ENCODE results near the gene CYP2C18. TPM values are rescaled to one million over a fixed set of nuclear protein-coding genes. Genes with fewer than 3 reads are reported as not detected.
"Not testable (repeated sequence)": the region's sequence is repeated elsewhere in the genome, so short reads cannot be mapped to it uniquely, and the experiment has no call there.

Gene CYP2C18
- polyA plus RNA-seq, 2 of the 4 experiments (the other 2 are of a cell fraction), result 0.05 TPM

DNA sequence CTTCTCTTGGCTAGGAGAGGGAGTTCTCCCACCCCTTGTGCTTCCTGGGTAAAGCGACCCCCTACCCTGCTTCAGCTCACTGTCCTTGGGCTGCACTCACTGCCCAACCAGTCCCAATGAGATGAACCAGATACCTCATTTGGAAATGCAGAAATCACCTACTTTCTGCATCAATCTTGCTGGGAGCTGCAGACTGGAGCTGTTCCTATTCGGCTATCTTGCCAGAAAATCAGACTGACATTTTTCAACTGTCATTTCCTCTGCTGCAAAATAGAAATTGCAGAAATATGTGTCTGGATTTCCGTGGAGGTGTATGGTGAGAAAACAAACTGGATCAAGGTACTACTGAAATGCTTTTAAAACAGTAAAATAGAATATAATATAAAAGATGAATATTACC, 43.0 kb upstream of the CYP2C18 start (continued):
- TF ChIP-seq, protein P1, sequence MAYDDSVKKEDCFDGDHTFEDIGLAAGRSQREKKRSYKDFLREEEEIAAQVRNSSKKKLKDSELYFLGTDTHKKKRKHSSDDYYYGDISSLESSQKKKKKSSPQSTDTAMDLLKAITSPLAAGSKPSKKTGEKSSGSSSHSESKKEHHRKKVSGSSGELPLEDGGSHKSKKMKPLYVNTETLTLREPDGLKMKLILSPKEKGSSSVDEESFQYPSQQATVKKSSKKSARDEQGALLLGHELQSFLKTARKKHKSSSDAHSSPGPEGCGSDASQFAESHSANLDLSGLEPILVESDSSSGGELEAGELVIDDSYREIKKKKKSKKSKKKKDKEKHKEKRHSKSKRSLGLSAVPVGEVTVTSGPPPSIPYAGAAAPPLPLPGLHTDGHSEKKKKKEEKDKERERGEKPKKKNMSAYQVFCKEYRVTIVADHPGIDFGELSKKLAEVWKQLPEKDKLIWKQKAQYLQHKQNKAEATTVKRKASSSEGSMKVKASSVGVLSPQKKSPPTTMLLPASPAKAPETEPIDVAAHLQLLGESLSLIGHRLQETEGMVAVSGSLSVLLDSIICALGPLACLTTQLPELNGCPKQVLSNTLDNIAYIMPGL (CRISPR knock-in tag; IDR thresholded peaks at IDR 0.05; ENCODE audit: borderline replicate concordance), result no peak

DNA sequence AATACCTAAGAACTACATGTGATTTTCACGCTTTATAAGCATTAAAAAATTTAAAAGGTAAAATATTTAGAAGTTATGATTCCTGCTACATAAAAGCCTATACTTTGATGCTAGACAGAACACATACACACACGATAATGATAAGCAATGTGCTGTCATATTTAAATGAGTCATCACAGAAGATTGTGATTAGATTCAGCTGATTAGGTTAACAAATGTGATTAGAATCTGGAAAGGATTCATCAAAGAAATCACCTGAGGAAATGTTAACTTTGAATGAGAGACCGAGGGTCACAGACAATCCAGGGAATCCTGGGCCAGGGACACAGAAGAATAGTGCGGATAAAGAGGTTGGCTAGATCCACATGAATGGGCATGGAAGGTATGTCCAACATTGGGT, 42.0 kb upstream of the CYP2C18 start:
- Histone ChIP-seq H3K27ac (no peak overlapping the region), H3K4me3 (no peak overlapping the region), H3K4me2 (no peak overlapping the region), H3K9me3 (peaks cover 21% of the 10 kb centered on the region; the same call in 2 of the 3 replicates), H3K4me1 (peaks cover 7% of the 10 kb centered on the region; the same call in 1 of the 3 replicates)
- POLR2A ChIA-PET, result no interaction called here
- no peak for TF ChIP-seq GATA3 (IDR thresholded peaks at IDR 0.05; ENCODE audit: borderline replicate concordance)
- CTCF ChIA-PET, result interaction anchor here (1.8 kb wide), 1 partner anchor 13 kb away, joined by 7 read pairs; no protein-coding TSS in a partner anchor
- DNase-seq (ENCODE audit: low read depth in 1 of 2, low spot score in 1 of 2) (no peak), FAIRE-seq (no peak), ATAC-seq (no peak)
- WGBS (ENCODE audit: missing lambda C conversion rate), result 77% methylated on average over 4 of the region's 4 CpGs

DNA sequence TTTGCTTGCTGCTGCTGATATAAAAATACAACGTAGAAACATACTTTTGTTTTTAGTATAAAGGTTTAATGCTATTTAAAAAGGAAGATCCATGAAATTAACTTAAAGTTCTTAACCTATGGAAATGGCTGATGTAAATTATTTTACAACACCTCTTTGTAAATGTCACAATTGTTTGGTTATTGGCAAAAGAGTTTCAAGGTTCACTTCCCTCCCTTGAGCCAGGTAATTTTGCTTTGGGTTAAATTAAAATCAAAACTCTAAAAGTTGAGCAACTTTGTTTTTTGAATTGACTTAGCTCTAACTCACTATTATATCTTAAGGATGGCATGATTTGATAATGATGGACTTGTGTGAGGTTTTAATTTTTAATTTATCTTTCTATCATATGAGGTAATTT, 39.2 kb upstream of the CYP2C18 start:
- 0 out of 3 replicates have a peak, but pooled peaks cover 7% of the 10 kb centered on the region for H3K9me3 ChIP-seq
- ATAC-seq (no peak), DNase-seq (ENCODE audit: low read depth in 1 of 2, low spot score in 1 of 2) (no peak), FAIRE-seq (no peak)
- CTCF ChIA-PET, result interaction anchor here (1.4 kb wide), 1 partner anchor 15 kb away, joined by 3 read pairs; no protein-coding TSS in a partner anchor
- POLR2A ChIA-PET, result no interaction called here
- H3K4me2 ChIP-seq, result no peak overlapping the region
- no peak overlapping the region for H3K4me3 ChIP-seq
- TF ChIP-seq CHD2 (IDR thresholded peaks at IDR 0.05; ENCODE audit: low read length, partially characterized antibody), result no peak
- TF ChIP-seq BHLHE40 (IDR thresholded peaks at IDR 0.05; ENCODE audit: low read depth, low read length), result no peak
- no peak for TF ChIP-seq EHF (CRISPR knock-in tag; IDR thresholded peaks at IDR 0.05)
- no peak for TF ChIP-seq EHMT2 (IDR thresholded peaks at IDR 0.05; ENCODE audit: low read depth)
- H3K27ac ChIP-seq, result no peak overlapping the region
- 79% methylated on average over 1 of the region's 1 CpG for WGBS (ENCODE audit: missing lambda C conversion rate)
- peaks cover 7% of the 10 kb centered on the region; the same call in 1 of the 3 replicates for H3K4me1 ChIP-seq

DNA sequence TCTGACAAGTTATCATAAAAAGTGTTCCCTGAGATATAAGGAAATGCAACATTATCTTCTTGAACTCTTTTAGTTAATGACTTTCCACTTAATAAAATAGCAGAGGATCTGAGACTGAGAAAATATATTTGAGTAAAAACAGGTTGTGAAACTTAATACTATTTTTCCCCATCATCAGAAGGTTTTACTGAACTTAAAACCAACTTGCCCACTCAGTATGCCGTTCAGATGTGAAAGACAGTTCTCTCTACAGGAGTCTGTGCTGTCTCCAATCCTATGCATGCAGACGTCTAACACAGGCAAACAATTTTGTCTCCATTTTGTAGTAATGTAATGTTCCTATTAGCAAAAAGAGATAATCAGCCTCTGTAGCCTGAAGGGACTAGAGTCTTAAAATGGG, 38.2 kb upstream of the CYP2C18 start:
- H3K4me2 ChIP-seq, result no peak overlapping the region
- no peak for ATAC-seq
- POLR2A ChIA-PET, result no interaction called here
- no peak overlapping the region for H3K4me3 ChIP-seq
- peaks cover 7% of the 10 kb centered on the region; the same call in 1 of the 3 replicates for H3K4me1 ChIP-seq
- DNase-seq (ENCODE audit: low read depth in 1 of 2, low spot score in 1 of 2), result no peak
- no peak for FAIRE-seq
- CTCF ChIA-PET, result no interaction called here
- no peak for TF ChIP-seq MAFK (IDR thresholded peaks at IDR 0.05; ENCODE audit: partially characterized antibody)
- no peak for TF ChIP-seq ESRRA (IDR thresholded peaks at IDR 0.05; ENCODE audit: borderline replicate concordance, low read length)
- TF ChIP-seq SMC3 (IDR thresholded peaks at IDR 0.05), result no peak
- TF ChIP-seq HEYL (CRISPR knock-in tag; IDR thresholded peaks at IDR 0.05), result no peak
- TF ChIP-seq ZFP36 (IDR thresholded peaks at IDR 0.05; ENCODE audit: borderline replicate concordance, partially characterized antibody), result no peak
- no peak for TF ChIP-seq CHD2 (IDR thresholded peaks at IDR 0.05; ENCODE audit: low read length, partially characterized antibody)
- TF ChIP-seq MAZ (IDR thresholded peaks at IDR 0.05; ENCODE audit: borderline replicate concordance, low read depth, low read length), result no peak
- TF ChIP-seq, protein P2, sequence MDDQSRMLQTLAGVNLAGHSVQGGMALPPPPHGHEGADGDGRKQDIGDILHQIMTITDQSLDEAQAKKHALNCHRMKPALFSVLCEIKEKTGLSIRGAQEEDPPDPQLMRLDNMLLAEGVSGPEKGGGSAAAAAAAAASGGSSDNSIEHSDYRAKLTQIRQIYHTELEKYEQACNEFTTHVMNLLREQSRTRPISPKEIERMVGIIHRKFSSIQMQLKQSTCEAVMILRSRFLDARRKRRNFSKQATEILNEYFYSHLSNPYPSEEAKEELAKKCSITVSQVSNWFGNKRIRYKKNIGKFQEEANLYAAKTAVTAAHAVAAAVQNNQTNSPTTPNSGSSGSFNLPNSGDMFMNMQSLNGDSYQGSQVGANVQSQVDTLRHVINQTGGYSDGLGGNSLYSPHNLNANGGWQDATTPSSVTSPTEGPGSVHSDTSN (IDR thresholded peaks at IDR 0.05), result no peak
- TF ChIP-seq EHF (CRISPR knock-in tag; IDR thresholded peaks at IDR 0.05), result no peak
- TF ChIP-seq CBX8 (IDR thresholded peaks at IDR 0.05), result no peak
- WGBS (ENCODE audit: missing lambda C conversion rate), result 50% methylated on average over 2 of the region's 2 CpGs
- H3K9me3 ChIP-seq, result no peaks in the 10 kb centered on the region
- H3K27ac ChIP-seq, result no peak overlapping the region

DNA sequence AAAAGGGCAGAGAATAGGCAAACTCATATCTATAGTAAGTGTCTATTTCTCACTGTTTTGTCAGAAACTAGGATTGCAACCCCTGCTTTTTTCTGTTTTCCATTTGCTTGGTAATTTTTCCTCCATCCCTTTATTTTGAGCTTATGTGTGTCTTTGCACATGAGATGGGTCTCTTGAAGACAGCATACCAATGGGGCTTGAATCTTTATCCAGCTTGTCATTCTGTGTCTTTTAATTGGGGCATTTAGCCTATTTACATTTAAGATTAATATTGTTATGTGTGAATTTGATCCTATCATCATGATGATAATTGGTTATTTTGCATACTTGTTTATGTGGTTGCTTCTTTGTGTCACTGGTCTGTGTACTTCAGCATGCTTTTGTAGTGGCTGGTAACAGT, 28.3 kb upstream of the CYP2C18 start:
- CTCF ChIA-PET, result interaction anchor here (1.9 kb wide), 1 partner anchor 26 kb away, joined by 5 read pairs; no protein-coding TSS in a partner anchor
- DNase-seq (ENCODE audit: low read depth in 1 of 2, low spot score in 1 of 2); H3K9me3 ChIP-seq; H3K4me2 ChIP-seq; H3K4me1 ChIP-seq; ATAC-seq; H3K4me3 ChIP-seq; POLR2A ChIA-PET; FAIRE-seq; H3K27ac ChIP-seq: not testable (repeated sequence)

DNA sequence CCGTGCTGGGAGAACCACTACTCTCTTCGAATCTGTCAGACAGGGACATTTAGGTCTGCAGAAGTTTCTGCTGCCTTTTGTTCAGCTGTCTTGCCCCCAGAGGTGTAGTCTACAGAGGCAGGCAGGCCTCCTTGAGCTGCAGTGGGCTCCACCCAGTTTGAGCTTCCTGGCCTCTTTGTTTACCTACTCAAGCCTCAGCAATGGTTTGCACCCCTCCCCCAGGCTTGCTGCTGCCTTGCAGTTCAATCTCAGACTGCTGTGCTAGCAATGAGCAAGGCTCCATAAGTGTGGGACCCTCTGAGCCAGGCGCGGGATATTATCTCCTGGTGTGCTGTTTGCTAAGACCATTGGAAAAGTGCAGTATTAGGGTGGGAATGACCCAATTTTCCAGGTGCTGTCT, 20.5 kb upstream of the CYP2C18 start:
- not testable (repeated sequence) for FAIRE-seq, ATAC-seq

More for the DNA sequence above, 20.5 kb upstream of the CYP2C18 start:
- H3K4me2 ChIP-seq; DNase-seq (ENCODE audit: low read depth in 1 of 2, low spot score in 1 of 2); H3K27ac ChIP-seq; H3K4me3 ChIP-seq; H3K4me1 ChIP-seq; H3K9me3 ChIP-seq; POLR2A ChIA-PET: not testable (repeated sequence)
- CTCF ChIA-PET, result interaction anchor here (0.7 kb wide), 1 partner anchor 32 kb away, joined by 3 read pairs; no protein-coding TSS in a partner anchor
- WGBS (ENCODE audit: missing lambda C conversion rate), result 65% methylated on average over 2 of the region's 4 CpGs

All from A549 (cell line).